ENCODE data around the gene RICTOR. TPM values are rescaled to one million over a fixed set of nuclear protein-coding genes. Genes with fewer than 3 reads are reported as not detected.
A peak's percentile ranks its signal among the peaks of the same experiment; 100 is the strongest.
"Not testable (repeated sequence)": the region's sequence is repeated elsewhere in the genome, so short reads cannot be mapped to it uniquely, and the experiment has no call there.

The RICTOR gene
- total and polyA plus RNA-seq, 2 of the 4 experiments (the other 2 are of a cell fraction): 4.1 to 35.7 TPM

DNA sequence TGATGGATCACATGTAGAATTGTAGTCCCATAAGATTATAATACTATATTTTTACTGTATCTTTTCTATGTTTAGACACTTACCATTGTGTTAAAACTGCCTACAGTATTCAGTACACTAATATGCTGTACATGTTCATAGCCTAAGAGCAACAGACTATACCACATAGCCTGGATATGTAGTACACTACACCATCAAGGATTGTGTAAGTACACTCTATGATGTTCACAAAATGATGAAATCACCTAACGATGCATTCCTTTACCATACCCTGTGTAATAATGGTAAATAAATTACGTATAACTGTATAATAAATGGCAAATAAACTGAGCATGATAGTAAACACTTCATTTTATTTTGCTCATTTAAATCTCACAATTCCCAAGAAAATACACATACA lies 60.3 kb downstream of the RICTOR start:
- BruUV-seq (replicated peaks): no TSS peak
- Histone ChIP-seq H3K36me3 (ENCODE audit: control insufficient read depth, insufficient read depth, low read length) (peaks cover 12% of the 10 kb centered on the region), H2AK5ac (ENCODE audit: low read depth, low read length) (peak overlapping the region; percentile 87; the same call in 1 of the 2 replicates), H3K14ac (replicated peaks; ENCODE audit: low read depth, low read length) (peak overlapping the region; percentile 85), H3K27me3 (ENCODE audit: control insufficient read depth, insufficient read depth, low read length) (no peaks in the 10 kb centered on the region), H2BK5ac (ENCODE audit: low read depth, low read length, poor library complexity, severe bottlenecking) (peak overlapping the region; percentile 98), H2AFZ (replicated peaks; ENCODE audit: low read length, poor library complexity) (no peak overlapping the region), H3K9me1 (ENCODE audit: insufficient read depth, low read length) (no peaks in the 10 kb centered on the region; the same call in 1 of the 2 replicates), H3K4me1 (ENCODE audit: control insufficient read depth, insufficient read depth, low read length) (peaks cover 5% of the 10 kb centered on the region), H2BK120ac (ENCODE audit: low read depth, low read length) (peak overlapping the region; percentile 70; the same call in 1 of the 2 replicates), H3K4ac (ENCODE audit: low read depth, low read length) (peak overlapping the region; percentile 76; the same call in 1 of the 2 replicates), H3K9ac (ENCODE audit: low read depth, low read length) (no peak overlapping the region), H3K79me1 (ENCODE audit: low read depth in 1 of 2, low read length in 2 of 2) (peaks cover 16 to 50% of the 10 kb centered on the region in 2 experiments; a peak in 3 of 4 replicates), H4K5ac (ENCODE audit: low read depth, low read length) (peak overlapping the region; percentile 22; the same call in 1 of the 2 replicates), H2AK9ac (replicated peaks; ENCODE audit: low read depth, low read length, poor library complexity) (no peak overlapping the region), H4K91ac (ENCODE audit: insufficient read depth, low read depth, low read length) (no peak overlapping the region), H3K9me3 (ENCODE audit: control insufficient read depth, insufficient read depth, low read length) (peaks cover 5% of the 10 kb centered on the region), H3K18ac (ENCODE audit: low read depth, low read length) (peak overlapping the region; percentile 62; the same call in 1 of the 2 replicates), H3K27ac (ENCODE audit: insufficient read depth, low read length) (no peak overlapping the region), H4K20me1 (ENCODE audit: insufficient read depth, low read length) (peaks cover 1% of the 10 kb centered on the region; the same call in 1 of the 2 replicates), H4K8ac (ENCODE audit: low read depth in 2 of 2, low read length in 2 of 2) (peak overlapping the region in 1 of 2 experiments; percentile 78; a peak in 2 of 4 replicates), H3K4me2 (ENCODE audit: low read depth, low read length) (no peak overlapping the region), H3K4me3 (ENCODE audit: insufficient read depth, low read depth, low read length) (no peak overlapping the region), H2BK15ac (ENCODE audit: low read depth, low read length) (no peak overlapping the region; the same call in 2 of the 3 replicates), H3K56ac (ENCODE audit: extremely low read depth, insufficient read depth, low read length) (peak overlapping the region; percentile 78), H3K23ac (ENCODE audit: low read depth, low read length) (peak overlapping the region; percentile 54; the same call in 1 of the 2 replicates), H2BK20ac (ENCODE audit: low read depth, low read length) (peak overlapping the region; percentile 83; the same call in 1 of the 2 replicates)
- no CpG with 5 or more reads among the region's 2 CpGs for WGBS, 2 experiments (ENCODE audit: extremely low coverage in 2 of 2, insufficient read length in 1 of 2)
- ChIA-PET CTCF (no interaction called here), POLR2A (ENCODE audit: unreplicated experiment) (no interaction called here)
- in situ Hi-C loops (cut with MboI; ENCODE audit: low sequenced_read_pairs) (no loop called here), dilution Hi-C loops (cut with HindIII; ENCODE audit: low sequenced_read_pairs, unreplicated experiment) (no loop called here), intact Hi-C loops (cut with micrococcal nuclease) (loop anchor here (2.0 kb wide), 1 partner anchor 61 kb away; the partner anchor contains the start of gene RICTOR)
- peak; percentile 40 for ATAC-seq (ENCODE audit: low read depth)
- peak; percentile 73 for DNase-seq
- TF ChIP-seq BHLHE40 (IDR thresholded peaks at IDR 0.05; ENCODE audit: low read depth, low read length): no peak
- TF ChIP-seq CEBPB (IDR thresholded peaks at IDR 0.05; ENCODE audit: low read depth, low read length): peak; percentile 90
- TF ChIP-seq RCOR1 (IDR thresholded peaks at IDR 0.05; ENCODE audit: insufficient replicate concordance, low read length): no peak
- TF ChIP-seq RAD21 (IDR thresholded peaks at IDR 0.05; ENCODE audit: low read length): no peak

- H3K18ac ChIP-seq (ENCODE audit: low read depth, low read length); H2BK15ac ChIP-seq (ENCODE audit: low read depth, low read length); POLR2A ChIA-PET (ENCODE audit: unreplicated experiment); H3K4me3 ChIP-seq (ENCODE audit: insufficient read depth, low read depth, low read length); H4K91ac ChIP-seq (ENCODE audit: insufficient read depth, low read depth, low read length); H3K9ac ChIP-seq (ENCODE audit: low read depth, low read length); H3K4ac ChIP-seq (ENCODE audit: low read depth, low read length); H4K20me1 ChIP-seq (ENCODE audit: insufficient read depth, low read length); DNase-seq; dilution Hi-C loops (cut with HindIII; ENCODE audit: low sequenced_read_pairs, unreplicated experiment); H3K9me3 ChIP-seq (ENCODE audit: control insufficient read depth, insufficient read depth, low read length); H3K27me3 ChIP-seq (ENCODE audit: control insufficient read depth, insufficient read depth, low read length); H3K14ac ChIP-seq (replicated peaks; ENCODE audit: low read depth, low read length); H2BK5ac ChIP-seq (ENCODE audit: low read depth, low read length, poor library complexity, severe bottlenecking); BruUV-seq (replicated peaks); ATAC-seq (ENCODE audit: low read depth); intact Hi-C loops (cut with micrococcal nuclease); H3K56ac ChIP-seq (ENCODE audit: extremely low read depth, insufficient read depth, low read length); H3K4me1 ChIP-seq (ENCODE audit: control insufficient read depth, insufficient read depth, low read length); H2BK120ac ChIP-seq (ENCODE audit: low read depth, low read length); H4K5ac ChIP-seq (ENCODE audit: low read depth, low read length); H3K4me2 ChIP-seq (ENCODE audit: low read depth, low read length); CTCF ChIA-PET; in situ Hi-C loops (cut with MboI; ENCODE audit: low sequenced_read_pairs); H2AK5ac ChIP-seq (ENCODE audit: low read depth, low read length); H2BK20ac ChIP-seq (ENCODE audit: low read depth, low read length); H4K8ac ChIP-seq (ENCODE audit: low read depth in 2 of 2, low read length in 2 of 2); H2AK9ac ChIP-seq (replicated peaks; ENCODE audit: low read depth, low read length, poor library complexity); H3K9me1 ChIP-seq (ENCODE audit: insufficient read depth, low read length); H2AFZ ChIP-seq (replicated peaks; ENCODE audit: low read length, poor library complexity); H3K23ac ChIP-seq (ENCODE audit: low read depth, low read length); H3K27ac ChIP-seq (ENCODE audit: insufficient read depth, low read length): not testable (repeated sequence)
- Histone ChIP-seq H3K79me1 (ENCODE audit: low read depth in 1 of 2, low read length in 2 of 2) (peaks cover 14 to 38% of the 10 kb centered on the region in 2 experiments), H3K36me3 (ENCODE audit: control insufficient read depth, insufficient read depth, low read length) (peaks cover 12% of the 10 kb centered on the region)
- WGBS, 2 experiments (ENCODE audit: extremely low coverage in 2 of 2, insufficient read length in 1 of 2): no CpG with 5 or more reads among the region's 2 CpGs
Measured at GRCh38 chr5:39010958-39011357, 63.2 kb downstream of the RICTOR start.
